ENCODE measurements around the gene MCF2L. TPM values are rescaled to one million over a fixed set of nuclear protein-coding genes. Genes with fewer than 3 reads are reported as not detected.

Gene MCF2L
- total RNA-seq, 1 donor from 2014 or later: 16.5 TPM

DNA sequence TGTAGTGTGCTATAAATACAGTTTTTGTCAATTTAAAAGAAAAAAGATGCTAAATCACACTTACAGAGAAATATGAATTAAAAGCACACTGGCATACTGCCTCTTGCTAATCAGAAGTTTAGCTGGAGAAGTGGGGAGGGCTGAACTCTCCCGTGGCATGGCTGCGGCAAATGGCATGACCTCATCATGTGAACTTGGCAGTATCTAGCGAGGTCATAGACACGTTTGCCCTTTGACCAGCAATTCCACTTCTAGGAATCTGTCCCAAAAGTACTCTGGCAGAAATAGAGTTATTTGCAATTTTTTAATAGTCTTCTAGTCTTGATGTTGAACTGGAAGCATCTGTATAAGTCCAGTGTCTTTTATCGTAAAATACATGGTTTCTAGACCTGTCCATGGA is 42.0 kb upstream of the MCF2L start:
- DNase-seq (ENCODE audit: low spot score): no peak
- TF ChIP-seq, protein P1, sequence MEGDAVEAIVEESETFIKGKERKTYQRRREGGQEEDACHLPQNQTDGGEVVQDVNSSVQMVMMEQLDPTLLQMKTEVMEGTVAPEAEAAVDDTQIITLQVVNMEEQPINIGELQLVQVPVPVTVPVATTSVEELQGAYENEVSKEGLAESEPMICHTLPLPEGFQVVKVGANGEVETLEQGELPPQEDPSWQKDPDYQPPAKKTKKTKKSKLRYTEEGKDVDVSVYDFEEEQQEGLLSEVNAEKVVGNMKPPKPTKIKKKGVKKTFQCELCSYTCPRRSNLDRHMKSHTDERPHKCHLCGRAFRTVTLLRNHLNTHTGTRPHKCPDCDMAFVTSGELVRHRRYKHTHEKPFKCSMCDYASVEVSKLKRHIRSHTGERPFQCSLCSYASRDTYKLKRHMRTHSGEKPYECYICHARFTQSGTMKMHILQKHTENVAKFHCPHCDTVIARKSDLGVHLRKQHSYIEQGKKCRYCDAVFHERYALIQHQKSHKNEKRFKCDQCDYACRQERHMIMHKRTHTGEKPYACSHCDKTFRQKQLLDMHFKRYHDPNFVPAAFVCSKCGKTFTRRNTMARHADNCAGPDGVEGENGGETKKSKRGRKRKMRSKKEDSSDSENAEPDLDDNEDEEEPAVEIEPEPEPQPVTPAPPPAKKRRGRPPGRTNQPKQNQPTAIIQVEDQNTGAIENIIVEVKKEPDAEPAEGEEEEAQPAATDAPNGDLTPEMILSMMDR (IDR thresholded peaks at IDR 0.05; ENCODE audit: unreplicated experiment): no peak
- H3K27ac Mint-ChIP-seq (ENCODE audit: unreplicated experiment): no peak overlapping the region
- H3K9me3 Mint-ChIP-seq (ENCODE audit: unreplicated experiment): no peaks in the 10 kb centered on the region
- H3K27me3 Mint-ChIP-seq (ENCODE audit: unreplicated experiment): peaks cover 2% of the 10 kb centered on the region
- H3K4me1 Mint-ChIP-seq (ENCODE audit: unreplicated experiment): peaks cover 19% of the 10 kb centered on the region
- H3K4me3 Mint-ChIP-seq (ENCODE audit: unreplicated experiment): no peak overlapping the region
- no peaks in the 10 kb centered on the region for H3K36me3 Mint-ChIP-seq (ENCODE audit: low read depth, unreplicated experiment)

DNA sequence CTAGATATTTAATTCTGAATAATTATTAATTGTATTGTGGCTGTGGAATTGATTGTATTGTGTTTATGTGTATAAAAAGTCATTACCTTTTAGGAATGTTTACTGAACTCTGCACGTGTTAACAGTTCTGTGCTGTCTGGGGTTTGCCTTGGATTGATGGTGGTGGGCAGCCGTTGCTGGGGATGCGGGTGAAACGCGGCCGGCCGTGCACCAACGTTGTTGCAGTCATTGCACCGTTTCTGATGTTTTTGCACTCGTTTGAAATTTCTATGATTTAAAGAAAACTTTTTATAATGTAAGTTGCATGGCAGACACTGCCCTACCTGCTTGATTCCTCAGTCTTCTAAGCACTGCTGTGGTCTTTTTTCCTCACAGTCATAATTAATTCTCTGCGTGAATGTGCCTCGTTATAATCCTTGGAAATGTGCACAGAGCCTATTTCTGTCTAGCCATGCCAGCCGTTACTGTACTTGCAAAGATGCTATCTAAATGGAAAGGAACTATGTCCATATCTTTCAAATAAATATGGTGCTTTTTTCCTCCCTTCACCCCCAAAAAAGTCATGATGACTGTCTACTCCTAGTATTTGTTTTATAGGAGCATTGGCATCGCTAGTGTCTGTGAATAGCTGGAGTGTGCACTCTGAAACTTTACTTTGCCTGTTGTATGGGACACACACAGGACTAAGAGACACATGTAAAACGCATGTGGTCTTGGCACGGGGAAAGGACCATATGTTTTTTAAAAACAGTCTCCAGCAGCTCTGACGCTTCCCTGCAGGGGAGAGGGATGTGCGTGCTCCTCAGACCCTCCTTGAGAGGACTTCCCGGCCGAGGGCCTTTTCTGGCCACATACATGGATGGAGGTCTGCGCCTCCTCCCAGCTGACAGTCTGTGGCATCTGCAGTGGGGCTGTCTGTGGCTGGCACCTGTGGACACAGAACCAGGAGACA is 40.7 kb upstream of the MCF2L start:
- Mint-ChIP-seq H3K27me3 (ENCODE audit: unreplicated experiment) (peaks cover 2% of the 10 kb centered on the region), H3K36me3 (ENCODE audit: low read depth, unreplicated experiment) (no peaks in the 10 kb centered on the region), H3K27ac (ENCODE audit: unreplicated experiment) (no peak overlapping the region), H3K9me3 (ENCODE audit: unreplicated experiment) (no peaks in the 10 kb centered on the region), H3K4me1 (ENCODE audit: unreplicated experiment) (peaks cover 19% of the 10 kb centered on the region), H3K4me3 (ENCODE audit: unreplicated experiment) (no peak overlapping the region)
- TF ChIP-seq, protein P1 (IDR thresholded peaks at IDR 0.05; ENCODE audit: unreplicated experiment): no peak
- DNase-seq (ENCODE audit: low spot score): no peak

DNA sequence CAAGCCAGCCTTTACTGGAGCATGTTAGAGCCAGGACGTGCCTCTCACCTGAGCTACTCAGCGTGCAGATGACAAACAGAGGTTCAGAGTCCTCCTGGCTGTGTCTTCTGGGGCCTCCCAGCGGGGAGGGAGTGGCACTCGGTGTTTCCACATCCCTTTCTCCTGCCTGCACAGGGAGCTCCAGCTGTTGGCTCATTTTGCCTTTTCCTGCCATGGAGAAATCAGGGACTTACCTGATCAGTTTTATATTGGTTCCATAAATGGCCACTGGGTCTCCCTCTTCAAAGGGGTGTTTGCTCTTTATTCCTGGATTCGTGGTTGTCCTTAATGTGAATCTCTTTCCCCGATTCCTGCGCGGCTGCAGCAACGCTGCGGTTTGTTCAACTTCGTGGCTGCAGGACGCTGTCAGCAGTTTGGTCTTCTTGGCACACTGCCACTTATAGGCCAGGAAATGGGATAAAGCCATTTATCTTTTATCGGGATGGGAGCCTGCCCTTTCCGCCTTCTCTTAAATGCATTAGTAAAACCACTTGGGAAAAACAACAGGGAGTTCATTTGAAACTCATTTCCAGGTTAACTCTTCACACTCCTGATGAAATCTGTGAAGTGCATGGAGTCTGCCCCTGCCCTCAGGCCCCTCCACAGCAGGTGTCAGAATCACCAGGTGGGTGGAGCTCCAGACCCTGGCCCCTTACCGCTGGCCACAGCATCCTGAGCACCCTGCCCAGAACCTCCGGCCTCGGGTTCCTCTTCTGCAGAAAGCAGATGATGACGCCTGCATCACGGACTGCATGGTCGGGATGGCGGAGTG is 39.8 kb upstream of the MCF2L start:
- DNase-seq (ENCODE audit: low spot score): no peak
- H3K27me3 Mint-ChIP-seq (ENCODE audit: unreplicated experiment): peaks cover 2% of the 10 kb centered on the region
- no peak overlapping the region for H3K4me3 Mint-ChIP-seq (ENCODE audit: unreplicated experiment)
- H3K36me3 Mint-ChIP-seq (ENCODE audit: low read depth, unreplicated experiment): no peaks in the 10 kb centered on the region
- TF ChIP-seq, protein P1 (IDR thresholded peaks at IDR 0.05; ENCODE audit: unreplicated experiment): no peak
- peaks cover 19% of the 10 kb centered on the region for H3K4me1 Mint-ChIP-seq (ENCODE audit: unreplicated experiment)
- no peak overlapping the region for H3K27ac Mint-ChIP-seq (ENCODE audit: unreplicated experiment)
- no peaks in the 10 kb centered on the region for H3K9me3 Mint-ChIP-seq (ENCODE audit: unreplicated experiment)

DNA sequence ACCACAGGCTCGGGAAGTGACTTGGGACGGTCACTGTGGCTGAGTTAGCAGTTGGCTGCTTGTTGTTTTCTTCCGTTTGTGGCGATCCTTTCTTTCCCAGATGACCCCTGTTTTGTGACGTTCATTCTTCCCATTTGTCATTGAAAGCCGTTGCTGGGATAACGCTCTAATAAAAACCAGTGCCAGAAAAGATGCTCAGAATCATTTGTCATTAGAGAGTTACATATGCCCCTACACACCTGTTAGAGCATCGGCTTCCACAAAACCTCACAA is 39.3 kb upstream of the MCF2L start:
- TF ChIP-seq, protein P1 (IDR thresholded peaks at IDR 0.05; ENCODE audit: unreplicated experiment): no peak
- no peaks in the 10 kb centered on the region for H3K36me3 Mint-ChIP-seq (ENCODE audit: low read depth, unreplicated experiment)
- no peak for DNase-seq (ENCODE audit: low spot score)
- H3K4me1 Mint-ChIP-seq (ENCODE audit: unreplicated experiment): peaks cover 19% of the 10 kb centered on the region
- H3K27me3 Mint-ChIP-seq (ENCODE audit: unreplicated experiment): peaks cover 2% of the 10 kb centered on the region
- H3K9me3 Mint-ChIP-seq (ENCODE audit: unreplicated experiment): no peaks in the 10 kb centered on the region
- H3K4me3 Mint-ChIP-seq (ENCODE audit: unreplicated experiment): no peak overlapping the region
- H3K27ac Mint-ChIP-seq (ENCODE audit: unreplicated experiment): no peak overlapping the region

DNA sequence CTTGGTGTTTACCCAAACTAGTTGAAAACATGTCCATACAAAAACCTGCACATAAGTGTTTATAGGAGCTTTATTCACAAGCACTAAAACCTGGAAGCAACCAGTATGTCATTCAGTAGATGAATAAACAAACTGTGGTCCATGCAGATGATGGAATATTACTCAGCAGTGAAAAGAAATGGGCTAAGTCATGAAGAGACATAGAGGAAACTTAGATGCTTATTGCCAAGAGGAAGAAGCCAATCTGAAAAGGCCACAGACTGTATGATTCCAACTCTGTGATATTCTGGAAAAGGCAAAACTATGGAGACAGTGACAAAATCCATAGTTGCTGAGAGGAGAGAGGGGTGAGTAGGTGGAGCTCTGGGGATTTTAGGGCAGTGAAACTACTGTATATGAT is 38.8 kb upstream of the MCF2L start:
- Mint-ChIP-seq H3K9me3 (ENCODE audit: unreplicated experiment) (no peaks in the 10 kb centered on the region), H3K4me1 (ENCODE audit: unreplicated experiment) (peaks cover 19% of the 10 kb centered on the region), H3K27ac (ENCODE audit: unreplicated experiment) (peak overlapping the region; percentile 74), H3K27me3 (ENCODE audit: unreplicated experiment) (peaks cover 2% of the 10 kb centered on the region), H3K4me3 (ENCODE audit: unreplicated experiment) (no peak overlapping the region), H3K36me3 (ENCODE audit: low read depth, unreplicated experiment) (no peaks in the 10 kb centered on the region)
- DNase-seq (ENCODE audit: low spot score): no peak
- TF ChIP-seq, protein P1 (IDR thresholded peaks at IDR 0.05; ENCODE audit: unreplicated experiment): no peak
